GM11168 (cell line): Measurements from ENCODE around the gene IGFBP4.
"Not testable (repeated sequence)": the region's sequence is repeated elsewhere in the genome, so short reads cannot be mapped to it uniquely, and the experiment has no call there.

ENCODE experiments used
- in situ Hi-C: fragments of 300-500 bp; cut with MboI; formaldehyde crosslinking; loops from one replicate; pipeline ENCODE4 v1.12.0; 2022; ENCODE audit warnings: low sequenced_read_pairs; ENCODE audit not compliant: unreplicated experiment

The IGFBP4 gene

DNA sequence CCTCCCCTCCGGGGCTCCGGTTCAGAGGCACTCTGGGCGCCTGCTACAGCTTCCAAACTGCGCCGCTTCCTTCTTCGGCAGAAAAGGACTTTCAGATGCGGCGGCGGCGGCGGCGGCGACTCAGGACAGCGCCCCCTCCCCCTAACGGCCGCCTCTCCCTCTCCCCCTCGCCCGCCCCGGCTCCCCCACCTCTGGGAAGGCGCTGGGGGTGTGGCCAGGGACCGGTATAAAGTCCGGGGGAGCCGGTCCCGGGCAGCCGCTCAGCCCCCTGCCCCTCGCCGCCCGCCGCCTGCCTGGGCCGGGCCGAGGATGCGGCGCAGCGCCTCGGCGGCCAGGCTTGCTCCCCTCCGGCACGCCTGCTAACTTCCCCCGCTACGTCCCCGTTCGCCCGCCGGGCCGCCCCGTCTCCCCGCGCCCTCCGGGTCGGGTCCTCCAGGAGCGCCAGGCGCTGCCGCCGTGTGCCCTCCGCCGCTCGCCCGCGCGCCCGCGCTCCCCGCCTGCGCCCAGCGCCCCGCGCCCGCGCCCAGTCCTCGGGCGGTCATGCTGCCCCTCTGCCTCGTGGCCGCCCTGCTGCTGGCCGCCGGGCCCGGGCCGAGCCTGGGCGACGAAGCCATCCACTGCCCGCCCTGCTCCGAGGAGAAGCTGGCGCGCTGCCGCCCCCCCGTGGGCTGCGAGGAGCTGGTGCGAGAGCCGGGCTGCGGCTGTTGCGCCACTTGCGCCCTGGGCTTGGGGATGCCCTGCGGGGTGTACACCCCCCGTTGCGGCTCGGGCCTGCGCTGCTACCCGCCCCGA, at the start of gene IGFBP4:
Gene IGFBP4, plus strand, starts transcription at position 255 of the 792 bp plus-strand sequence. Its CDS starts 286 bp downstream, at position 541.
- in situ Hi-C loops: no loop called here

DNA sequence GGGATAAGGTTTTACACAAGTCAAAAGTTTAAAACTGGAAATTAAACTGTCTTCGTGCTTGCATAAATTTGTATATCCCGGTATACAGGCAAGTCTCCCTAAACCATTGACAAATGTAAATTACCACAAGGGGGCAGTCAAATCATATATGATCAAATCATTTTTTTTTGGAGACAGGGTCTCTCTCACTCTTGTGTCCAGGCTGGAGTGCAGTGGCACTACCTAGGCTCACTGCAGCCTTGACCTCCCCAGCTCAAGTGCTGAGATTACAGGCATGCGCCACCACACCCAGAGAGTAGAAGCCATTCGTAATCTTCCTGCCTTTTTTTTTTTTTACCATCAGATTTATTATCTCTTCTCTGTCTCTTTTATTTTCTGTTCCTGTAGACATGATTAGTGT, 44.1 kb upstream of the IGFBP4 start:
- in situ Hi-C loops: no loop called here

DNA sequence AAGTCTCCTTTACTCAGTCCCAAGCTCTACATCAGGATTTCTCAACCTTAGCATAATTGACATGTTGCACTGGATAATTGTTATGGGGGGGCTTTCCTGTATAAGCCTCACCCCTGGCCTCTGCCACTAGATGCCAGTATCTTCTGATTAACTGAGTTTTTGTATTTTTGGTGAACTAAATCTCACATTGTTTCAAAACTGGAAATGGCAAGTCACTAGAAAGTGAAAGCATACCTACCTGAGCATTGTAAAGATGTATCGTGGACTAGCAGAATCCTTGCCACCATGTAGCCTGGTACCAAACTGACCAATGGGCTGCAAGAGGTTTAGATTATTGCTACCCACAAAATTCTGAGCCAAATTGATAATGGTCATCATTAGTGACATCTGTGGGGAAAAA, 40.6 kb upstream of the IGFBP4 start:
- in situ Hi-C loops: no loop called here

DNA sequence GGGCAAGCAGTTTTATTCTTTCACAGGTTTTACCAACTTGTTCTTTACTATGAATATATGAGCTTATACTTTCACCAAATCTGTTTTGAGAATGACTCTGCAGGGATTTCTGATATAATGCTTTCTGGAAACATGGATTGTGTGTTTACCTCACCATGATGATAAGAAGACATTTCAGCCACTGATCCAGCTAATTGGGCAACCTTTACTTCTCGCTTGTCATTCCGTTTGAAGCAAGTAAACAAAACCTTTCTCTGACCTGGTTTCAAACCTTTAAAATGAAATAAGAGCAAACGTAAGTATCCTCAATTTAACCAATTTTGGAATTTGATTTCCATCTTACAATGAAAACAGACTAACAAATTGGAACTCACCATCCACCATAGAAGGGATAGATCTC, 39.2 kb upstream of the IGFBP4 start:
- in situ Hi-C loops: no loop called here

DNA sequence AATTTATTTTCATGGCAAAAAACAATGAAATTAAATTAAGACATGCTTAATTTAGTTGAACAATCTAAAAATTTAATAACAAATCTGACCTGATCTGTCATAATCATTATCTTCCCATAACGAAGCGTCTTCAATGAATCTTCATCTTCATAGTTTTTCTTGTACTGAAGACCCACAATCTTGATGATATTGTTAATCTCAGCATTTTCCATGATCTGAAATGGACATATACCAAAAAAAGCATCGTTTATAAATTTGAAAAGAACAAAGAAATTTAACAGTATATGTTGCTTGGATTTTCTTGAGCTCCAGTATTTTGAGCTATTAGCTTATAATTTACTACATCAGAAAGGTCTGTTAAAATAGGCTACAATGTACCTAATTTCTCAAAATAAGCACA, 35.8 kb upstream of the IGFBP4 start:
- in situ Hi-C loops: no loop called here

DNA sequence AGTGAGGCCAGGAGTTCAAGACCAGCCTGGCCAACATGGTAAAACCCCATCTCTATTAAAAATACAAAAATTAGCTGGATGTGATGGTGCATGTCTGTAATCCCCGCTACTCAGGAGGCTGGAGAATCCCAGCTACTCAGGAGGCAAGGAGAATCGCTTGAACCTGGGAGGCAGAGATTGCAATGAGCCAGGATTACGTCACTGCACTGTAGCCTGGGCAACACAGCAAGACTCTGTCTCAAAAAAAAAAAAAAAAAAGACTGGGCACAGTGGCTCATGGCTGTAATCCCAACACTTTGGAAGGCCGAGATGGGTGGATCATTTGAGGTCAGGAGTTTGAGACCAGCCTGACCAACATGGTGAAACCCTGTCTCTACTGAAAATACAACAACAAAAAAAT, 33.7 kb upstream of the IGFBP4 start:
- in situ Hi-C loops: not testable (repeated sequence)

DNA sequence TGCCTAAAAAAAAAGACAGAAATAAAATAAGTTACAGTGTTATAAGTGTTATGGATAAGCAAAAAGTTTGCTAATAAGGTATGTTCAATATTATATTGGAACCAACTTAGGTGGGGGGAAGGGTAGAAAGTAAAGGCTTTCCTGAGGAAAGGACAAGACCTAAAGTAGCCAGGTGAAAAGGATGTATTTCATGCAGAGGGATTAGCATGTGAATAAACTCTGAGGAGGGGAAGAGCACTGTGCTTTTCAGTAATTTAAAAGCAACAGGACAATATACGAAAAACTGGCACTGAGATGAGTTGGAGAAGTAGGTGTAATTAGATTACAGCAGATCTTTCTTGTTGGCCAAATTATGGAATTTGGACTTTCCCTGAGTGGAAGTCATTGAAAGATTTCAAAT, 33.2 kb upstream of the IGFBP4 start:
- in situ Hi-C loops: loop anchor here (10.0 kb wide), 1 partner anchor 115 kb away; no protein-coding TSS in a partner anchor

DNA sequence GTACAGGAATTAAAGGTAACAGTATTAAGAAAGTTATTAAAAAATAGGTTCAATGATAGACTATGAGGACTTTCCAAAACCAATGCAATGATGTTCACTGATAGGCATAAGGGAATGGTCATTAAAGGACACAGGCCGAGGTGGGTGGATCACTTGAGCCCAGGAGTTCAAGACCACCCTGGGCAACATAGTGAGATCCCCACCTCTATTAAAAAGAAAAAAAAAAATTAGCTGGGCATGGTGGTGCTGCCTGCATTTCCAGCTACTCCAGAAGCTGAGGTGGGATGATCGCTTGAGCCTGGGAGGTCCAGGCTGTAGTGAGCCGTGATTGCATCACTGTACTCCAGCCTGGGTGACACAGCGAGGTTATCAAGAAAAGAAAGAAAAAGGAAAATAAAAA, 31.4 kb upstream of the IGFBP4 start:
- in situ Hi-C loops: loop anchor here (10.0 kb wide), 1 partner anchor 117 kb away; no protein-coding TSS in a partner anchor

DNA sequence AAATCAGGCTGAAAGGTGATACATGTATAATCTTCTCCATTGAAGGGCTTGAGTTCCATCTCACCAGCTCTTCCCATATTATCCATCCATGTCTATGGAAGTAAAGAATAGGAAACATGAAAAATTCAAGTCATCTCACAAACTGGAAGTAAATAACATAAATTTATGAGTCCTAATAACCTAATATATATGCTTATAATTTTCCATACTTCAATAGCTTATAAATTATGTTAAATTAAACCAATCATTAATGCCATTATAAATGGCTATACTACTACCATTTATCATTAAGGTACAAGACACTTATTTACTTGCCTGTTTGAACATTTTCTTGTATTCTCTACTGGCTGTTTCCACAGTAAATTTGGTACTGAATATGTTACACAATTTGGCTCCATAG, 30.4 kb upstream of the IGFBP4 start:
- in situ Hi-C loops: loop anchor here (10.0 kb wide), 1 partner anchor 118 kb away; no protein-coding TSS in a partner anchor

DNA sequence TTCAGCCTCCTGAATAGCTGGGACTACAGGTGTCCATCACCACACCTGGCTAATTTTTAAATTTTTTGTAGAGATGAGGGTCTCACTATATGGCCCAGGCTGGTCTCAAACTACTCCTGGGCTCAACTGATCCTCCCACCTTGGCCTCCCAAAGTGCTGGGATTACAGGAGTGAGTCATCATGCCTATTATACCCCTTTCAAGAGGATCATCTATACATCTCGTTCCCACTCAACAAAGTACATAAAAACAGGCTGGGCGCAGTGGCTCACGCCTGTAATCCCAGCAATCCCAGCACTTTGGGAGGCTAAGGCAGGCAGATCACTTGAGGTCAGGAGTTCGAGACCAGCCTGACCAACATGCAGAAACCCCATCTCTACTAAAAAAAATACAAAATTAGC, 28.9 kb upstream of the IGFBP4 start:
- in situ Hi-C loops: loop anchor here (10.0 kb wide), 1 partner anchor 120 kb away; no protein-coding TSS in a partner anchor

DNA sequence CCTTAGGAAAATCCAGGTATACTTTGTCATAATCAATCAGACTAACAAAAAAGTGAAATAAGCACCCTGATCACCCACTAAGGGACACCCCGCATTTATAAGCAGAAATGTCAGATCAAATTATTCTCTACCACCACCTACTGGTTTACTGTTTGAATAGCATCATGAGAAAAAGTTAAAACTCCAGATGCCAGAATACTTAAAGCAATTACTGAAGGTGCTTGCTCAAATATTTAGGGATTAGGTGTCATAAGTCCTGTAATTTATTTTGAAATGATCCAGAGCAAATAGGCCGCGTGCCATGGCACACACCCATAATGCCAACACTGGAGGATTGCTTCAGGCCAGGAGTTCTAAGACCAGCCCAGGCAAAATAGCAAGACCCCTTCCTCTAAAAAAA, 27.9 kb upstream of the IGFBP4 start:
- in situ Hi-C loops: loop anchor here (10.0 kb wide), 1 partner anchor 121 kb away; no protein-coding TSS in a partner anchor

DNA sequence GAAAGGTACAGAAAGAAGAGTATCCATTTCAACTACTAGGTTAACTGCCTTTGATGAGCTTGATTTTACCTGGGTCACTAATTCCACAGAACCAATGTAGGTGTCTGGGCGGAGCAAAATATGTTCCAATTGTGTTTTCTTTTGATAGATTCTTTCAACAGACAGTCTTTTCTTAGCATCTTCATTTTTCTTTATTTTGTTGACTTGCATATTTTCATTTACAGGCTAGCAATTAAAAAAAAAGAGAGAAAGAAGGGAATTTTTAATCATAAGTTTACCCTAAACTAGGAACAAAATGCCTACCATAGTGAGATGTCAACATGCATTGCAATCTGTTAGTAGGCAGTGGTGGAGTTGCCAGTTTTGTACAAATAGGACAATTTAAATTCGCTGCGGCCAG, 26.6 kb upstream of the IGFBP4 start:
- in situ Hi-C loops: loop anchor here (10.0 kb wide), 1 partner anchor 122 kb away; no protein-coding TSS in a partner anchor

DNA sequence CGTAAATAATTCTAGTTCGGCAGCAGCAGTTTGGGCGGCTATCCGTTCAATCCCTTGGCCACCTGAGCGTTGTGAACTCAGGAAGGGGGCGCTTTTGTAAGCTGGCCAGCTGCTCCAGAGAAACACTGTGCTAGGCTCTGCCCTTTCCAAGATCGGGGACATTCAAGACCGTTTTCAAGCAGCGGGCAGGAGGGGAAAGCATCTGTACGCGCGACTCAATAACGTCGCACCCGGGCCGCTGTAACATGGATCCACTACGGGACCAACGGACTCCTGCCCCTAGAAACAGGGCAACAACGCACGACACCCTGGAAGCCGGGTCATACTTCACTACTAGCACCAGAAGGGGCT, 26.0 kb upstream of the IGFBP4 start:
- in situ Hi-C loops: loop anchor here (10.0 kb wide), 1 partner anchor 122 kb away; no protein-coding TSS in a partner anchor

DNA sequence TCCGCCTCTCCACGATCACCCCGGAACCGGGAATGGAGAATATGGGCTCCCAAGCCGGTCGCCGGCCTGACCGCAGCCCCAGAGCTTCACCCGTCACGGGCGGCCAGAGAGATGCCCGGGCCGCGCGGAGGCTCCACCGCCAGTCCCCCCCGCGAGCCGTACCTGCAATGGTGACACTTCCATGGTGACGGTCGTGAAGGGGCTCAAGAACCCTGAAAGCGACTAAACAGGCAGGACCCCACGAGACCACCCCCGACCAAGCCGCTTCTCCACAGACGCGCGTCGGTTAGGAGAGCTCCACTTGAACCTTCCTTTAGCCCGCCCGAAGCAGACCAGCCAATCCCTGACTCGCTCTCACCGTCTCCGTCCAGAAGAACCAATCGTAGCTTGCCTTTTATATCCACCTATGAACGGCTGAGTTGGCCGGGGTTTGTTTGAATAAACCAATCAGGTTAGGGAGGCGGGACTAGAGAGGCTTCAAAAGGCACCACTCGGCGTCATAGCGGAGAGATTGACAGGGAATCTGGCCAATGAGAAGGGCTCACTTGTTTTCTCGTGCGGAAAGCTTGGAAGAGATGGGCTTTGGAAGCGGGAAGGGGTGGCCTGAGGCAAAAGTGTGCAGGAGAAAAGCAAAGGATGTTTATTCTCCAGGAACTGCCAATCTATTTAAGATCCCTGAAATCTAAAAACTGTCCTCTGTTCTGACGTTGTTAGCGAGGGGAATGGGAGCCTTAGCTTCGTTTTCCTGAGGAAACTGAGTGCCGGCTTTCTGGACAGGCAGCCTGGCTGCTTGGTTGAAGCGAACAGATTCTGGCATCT, 25.4 kb upstream of the IGFBP4 start, which contains the start of gene TOP2A:
Gene TOP2A, minus strand, starts transcription at position 288 of the 819 bp plus-strand sequence. Its CDS starts 105 bp downstream, at position 183.
- in situ Hi-C loops: loop anchor here (10.0 kb wide), 1 partner anchor 123 kb away; no protein-coding TSS in a partner anchor

DNA sequence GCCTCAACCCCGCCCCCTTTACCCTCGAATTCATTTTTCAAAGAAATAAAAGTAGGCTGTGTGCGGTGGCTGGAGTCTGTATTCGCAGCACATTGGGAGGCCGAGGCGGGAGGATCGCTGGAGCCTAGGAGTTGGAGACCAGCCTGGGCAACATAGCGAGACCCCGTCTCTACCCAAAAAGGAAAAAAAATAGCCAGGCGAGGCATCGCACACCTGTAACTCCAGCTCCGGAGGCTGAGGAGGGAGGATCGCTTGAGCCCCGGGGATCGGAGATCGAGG, 24.9 kb upstream of the IGFBP4 start:
- in situ Hi-C loops: loop anchor here (10.0 kb wide), 1 partner anchor 124 kb away; no protein-coding TSS in a partner anchor

DNA sequence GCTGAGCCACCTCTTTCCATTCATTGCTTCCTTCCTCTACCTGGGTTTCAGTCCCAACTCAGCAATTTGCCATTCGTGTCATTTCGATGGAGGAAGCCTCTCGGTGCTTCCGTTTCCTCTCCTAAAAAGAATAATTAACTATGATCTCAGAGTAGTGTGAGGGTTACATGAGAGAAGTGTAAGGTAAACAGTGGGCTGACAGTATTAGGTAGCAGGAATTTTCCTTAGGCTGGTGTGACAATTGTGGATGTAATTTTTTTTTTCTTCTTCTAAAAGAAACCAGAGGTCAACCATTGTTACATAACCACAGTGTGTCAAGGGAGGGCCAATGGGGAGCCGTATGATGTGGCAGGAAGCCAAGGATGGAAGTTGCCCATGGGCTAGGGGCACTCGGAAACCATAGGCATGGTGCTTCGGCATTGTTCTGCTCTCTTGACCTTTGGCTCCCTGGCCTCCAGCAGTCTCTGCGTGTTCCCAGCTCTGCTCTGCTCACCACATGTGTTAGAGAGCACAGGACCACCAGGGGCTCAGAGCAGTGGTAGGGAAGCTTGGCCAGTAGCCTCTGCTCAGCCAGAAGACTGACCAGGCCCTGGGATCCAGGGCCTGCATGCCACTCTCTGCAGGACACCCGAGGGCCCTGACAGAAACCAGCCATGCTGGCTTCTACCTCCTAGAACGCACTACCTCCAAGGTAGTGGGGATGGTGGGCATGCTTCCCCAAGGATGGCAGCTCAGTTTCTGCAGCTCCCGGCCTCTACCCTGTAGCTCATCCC, 23.5 kb upstream of the IGFBP4 start:
- in situ Hi-C loops: loop anchor here (10.0 kb wide), 1 partner anchor 125 kb away; no protein-coding TSS in a partner anchor

DNA sequence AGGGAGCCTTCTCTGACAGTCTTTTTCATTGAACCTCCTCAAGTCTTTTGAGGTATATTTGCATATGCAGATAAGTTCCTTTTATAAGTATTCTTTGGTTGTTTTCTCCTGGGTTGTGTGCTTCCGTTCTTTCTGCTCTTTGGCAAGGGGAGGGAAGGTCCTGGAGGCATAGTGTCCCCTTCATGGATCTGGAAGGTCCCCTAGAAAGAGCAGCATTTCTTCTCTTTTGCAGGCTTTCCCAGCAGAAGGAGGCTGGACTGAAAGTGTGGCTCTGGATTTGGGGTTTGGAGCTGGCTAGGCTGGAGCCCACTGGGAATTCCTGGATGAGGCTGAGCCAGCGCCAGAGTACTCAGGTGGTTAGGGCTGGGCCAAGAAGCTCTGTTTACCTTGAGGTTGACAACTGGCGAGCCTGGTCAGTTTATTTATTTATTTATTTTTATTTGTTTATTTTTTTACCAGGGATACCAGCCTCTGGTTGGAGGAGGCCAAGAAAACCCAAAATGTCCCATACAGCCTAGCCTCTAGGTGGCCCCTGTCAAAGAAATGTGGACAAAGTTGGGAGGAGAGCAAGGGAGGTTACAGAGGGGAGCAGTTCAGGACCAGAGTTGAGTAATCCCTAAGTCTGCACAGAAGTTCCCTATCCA, 20.1 kb upstream of the IGFBP4 start:
- in situ Hi-C loops: no loop called here

DNA sequence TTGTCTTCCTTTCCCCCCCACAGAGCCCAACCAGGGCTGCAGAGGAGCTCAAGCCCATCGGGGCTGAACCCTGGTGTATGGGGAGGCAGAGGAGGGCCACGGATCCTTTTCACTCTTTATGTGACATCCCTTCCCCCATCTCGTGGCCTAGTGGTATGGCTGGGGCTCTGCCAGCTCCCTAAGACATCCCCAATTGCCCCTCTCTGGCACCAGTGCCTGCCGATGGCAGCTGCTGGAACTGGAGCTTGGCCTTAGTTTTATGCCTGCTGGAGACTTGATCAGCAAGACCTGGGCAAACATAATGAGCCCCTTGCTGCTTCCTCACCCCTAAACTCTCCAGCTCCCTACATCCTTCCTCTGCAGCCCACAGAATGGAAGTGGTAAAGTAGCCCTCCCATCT, 17.5 kb upstream of the IGFBP4 start:
- in situ Hi-C loops: no loop called here

DNA sequence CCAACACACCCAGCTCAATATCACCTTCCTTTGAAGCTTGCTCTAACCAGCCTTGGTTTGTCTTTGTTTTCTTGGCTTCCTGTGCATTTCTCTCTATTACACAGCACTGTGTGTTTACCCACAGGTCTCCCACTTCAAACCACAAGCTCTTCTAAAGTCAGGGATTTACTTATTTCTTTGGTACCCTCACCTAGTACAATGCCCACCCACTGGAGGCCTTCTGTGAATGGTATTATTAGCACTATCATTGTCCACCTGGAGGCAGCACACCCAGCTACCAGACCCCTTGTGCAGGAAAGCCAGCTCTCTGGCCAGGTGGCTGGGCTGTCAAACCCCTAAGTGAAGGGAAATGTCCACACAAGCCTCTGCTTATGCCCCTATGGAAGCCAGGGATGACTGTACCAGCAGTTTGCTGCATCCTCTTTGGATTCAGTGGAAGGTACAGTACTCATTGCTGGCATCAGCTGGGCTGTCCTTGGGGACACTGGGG, 16.2 kb upstream of the IGFBP4 start:
- in situ Hi-C loops: no loop called here
